ENCODE measurements around the gene SRI.
A peak's percentile ranks its signal among the peaks of the same experiment; 100 is the strongest.
"Not testable (repeated sequence)": the region's sequence is repeated elsewhere in the genome, so short reads cannot be mapped to it uniquely, and the experiment has no call there.

Gene SRI

DNA sequence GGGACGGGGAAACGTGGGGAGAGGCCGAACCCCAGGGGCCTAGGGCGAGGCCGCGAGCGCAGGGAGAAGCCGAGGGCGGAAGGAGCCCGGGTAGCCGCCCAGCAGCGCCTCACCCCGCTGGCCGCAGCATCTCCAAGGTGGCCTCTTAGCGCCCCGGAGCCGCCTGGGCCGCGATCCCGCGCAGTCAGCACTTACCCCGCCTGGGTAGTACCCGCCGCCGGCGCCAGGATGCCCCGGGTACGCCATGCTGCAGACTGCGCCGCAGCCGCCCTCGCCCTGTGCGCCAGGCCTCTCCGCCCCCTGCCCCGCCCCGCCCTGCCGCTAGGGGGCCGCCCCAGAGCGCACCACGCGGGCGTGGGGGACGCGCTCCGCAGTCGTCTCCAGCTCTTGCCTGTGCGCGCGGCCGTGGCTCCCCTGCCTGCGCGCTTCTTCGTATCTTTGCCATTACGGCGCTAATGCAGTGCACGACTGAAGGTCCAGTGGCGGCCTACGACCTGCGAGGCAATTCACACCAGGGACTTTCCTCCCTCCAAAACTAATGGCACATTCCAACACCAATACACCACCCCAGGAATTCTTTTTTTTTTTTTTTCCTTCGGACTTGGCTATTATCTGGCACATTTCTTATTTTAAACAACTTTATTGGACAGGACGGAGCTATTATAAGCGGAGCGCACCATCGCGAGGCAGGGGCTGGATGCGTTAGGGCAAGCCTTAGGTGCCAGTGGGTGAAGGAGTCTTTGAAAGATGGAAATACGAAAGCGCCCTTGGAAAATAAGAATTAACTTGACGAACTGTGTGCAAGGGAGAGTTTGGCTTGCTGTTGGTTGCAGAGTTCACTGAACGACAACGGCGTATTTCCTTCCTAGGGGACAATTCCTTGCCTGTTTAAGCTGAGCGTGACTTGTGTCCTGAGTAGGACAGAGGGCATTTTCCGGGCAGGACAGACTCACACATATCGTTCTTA lies at the start of gene SRI:
Gene SRI, minus strand, starts transcription at position 258 of the 967 bp plus-strand sequence. Its CDS starts 12 bp downstream, at position 246.
- peak; percentile 76 for DNase-seq

GRCh38 chr7:88269586-88269985 lies 49.7 kb upstream of the SRI start:
- DNase-seq = no peak

DNA sequence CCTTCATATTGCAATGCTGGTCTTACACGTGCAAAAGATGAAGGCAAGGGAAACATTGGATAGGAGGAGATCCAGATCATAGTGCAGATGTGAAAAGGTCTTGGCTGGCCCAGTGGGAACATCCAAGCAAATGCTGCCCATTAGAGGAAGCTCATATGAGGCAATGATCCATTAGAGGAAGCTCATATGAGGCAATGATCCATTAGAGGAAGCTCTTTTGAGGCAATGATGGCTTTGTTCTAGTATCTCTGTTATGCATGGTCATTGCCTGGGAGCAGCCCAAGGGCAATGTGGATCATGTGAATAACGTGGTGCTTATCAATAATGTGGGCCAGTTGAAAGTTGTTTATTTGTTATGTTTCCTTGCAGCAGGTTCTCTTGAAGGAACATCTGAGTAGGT lies 49.0 kb upstream of the SRI start:
- DNase-seq = no peak

- DNase-seq = no peak
Observed at GRCh38 chr7:88268051-88268450, 48.2 kb upstream of the SRI start.

DNA sequence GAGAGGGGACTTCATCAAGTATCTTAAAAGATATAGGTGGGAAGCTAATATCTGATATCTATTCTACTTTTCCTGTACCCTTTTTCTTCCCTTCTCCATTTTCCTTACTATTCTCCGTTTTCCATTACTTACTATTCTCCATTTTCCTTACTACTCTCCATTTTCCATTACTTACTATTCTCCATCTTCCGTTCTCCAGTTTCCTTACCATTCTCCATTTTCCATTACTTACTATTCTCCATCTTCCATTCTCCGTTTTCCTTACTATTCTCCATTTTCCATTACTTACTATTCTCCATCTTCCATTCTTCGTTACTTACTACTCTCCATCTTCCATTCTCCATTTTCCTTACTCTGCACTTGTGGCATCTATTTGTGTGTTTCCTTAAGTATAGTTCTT lies 47.6 kb upstream of the SRI start:
- DNase-seq = no peak

GRCh38 chr7:88264987-88265386 lies 45.1 kb upstream of the SRI start:
- DNase-seq = not testable (repeated sequence)

DNA sequence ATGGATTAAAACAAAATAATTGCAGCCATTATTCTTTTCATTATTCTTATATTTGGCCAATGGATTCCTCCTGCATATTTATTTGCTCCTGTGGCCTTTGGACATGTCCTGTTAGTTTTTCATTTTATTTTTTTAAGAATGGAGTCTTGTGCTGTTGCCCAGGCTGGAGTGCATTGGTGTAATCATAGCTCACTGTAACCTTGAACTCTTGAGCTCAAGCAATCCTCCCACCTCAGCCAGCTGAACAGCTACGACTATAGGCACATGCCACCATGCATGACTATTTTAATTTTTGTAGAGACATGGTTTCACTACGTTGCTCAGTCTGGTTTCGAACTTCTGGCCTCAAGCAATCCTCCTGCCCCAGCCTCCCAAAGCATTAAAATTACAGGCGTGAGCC lies 42.7 kb upstream of the SRI start:
- DNase-seq = no peak

GRCh38 chr7:88260719-88261118 lies 40.9 kb upstream of the SRI start:
- DNase-seq = no peak

GRCh38 chr7:88259656-88260380 lies 40.0 kb upstream of the SRI start:
- no peak for DNase-seq

DNA sequence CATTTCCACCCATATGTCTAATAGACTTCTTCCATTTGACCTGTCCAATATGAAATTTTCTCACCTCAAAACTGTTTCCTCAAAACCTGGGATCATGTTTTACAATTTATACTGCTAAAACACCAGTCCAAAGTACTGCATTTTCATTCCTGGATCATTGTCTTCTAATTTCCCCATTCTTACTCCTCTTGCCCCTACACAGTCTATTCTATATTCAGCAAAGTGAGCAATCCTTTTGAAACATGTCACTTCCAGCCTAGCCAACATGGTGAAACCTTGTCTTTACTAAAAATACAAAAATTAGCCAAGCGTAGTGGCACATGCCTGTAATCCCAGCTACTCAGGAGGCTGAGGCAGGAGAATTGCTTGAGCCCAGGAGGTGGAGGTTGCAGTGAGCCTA lies 38.5 kb upstream of the SRI start:
- not testable (repeated sequence) for DNase-seq

GRCh38 chr7:88256906-88257305 lies 37.1 kb upstream of the SRI start:
- no peak for DNase-seq

DNA sequence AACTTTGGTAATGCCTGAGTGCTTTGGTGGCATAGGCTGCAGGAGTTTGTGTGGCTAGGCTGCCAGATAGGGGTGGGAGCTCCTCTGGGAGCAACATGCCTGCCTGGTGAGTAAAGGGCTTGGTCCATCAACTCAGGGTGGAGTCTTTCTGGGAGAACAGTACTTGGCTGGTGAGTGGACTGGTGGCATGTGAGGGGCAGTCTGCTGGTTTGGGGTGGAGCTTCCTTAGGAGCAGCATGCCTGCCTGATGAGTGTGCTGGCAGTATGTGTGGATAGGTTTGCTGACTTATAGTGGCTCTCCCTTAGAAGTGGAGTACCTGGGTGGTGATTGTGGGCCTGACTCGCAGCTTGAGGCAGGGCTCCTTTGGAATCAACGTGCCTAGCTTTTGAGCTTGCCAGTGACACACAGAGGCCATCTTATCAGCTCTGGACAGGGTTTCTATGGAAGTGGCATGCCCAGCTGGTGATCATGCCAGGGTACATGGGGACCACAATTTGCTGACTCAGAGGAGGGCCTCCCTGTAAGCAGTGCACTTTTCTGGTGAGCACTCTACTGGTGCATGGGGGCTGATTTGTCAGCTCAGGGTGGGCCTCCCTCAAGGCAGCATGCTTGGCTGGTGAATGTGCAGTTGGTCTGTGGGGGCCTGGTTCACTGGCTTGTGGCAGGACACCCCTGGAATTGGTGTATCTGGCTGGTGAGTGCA lies 35.0 kb upstream of the SRI start:
- DNase-seq = no peak

GRCh38 chr7:88253640-88254039 lies 33.8 kb upstream of the SRI start:
- DNase-seq = no peak

GRCh38 chr7:88244258-88244657 lies 24.4 kb upstream of the SRI start:
- no peak for DNase-seq

GRCh38 chr7:88243345-88243909 lies 23.6 kb upstream of the SRI start:
- peak; percentile 37 for DNase-seq

DNA sequence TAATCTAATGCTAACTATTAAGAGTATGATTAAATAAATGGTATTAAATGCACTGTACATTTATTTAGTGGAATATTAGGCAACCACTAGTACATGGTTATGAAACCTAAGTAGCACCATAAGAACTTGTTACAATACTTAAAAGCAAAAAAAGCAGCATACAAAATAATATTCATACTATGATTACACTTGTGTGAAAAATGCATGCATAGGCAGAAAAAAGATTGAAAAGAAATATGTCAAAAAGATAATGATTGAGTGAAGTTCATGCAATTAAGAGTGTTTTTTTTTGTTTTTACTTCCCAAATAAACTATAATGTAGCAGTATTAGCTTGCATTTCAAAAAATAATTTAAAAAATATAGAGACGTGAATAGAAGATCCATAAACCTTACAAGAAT lies 20.0 kb upstream of the SRI start:
- DNase-seq = no peak

DNA sequence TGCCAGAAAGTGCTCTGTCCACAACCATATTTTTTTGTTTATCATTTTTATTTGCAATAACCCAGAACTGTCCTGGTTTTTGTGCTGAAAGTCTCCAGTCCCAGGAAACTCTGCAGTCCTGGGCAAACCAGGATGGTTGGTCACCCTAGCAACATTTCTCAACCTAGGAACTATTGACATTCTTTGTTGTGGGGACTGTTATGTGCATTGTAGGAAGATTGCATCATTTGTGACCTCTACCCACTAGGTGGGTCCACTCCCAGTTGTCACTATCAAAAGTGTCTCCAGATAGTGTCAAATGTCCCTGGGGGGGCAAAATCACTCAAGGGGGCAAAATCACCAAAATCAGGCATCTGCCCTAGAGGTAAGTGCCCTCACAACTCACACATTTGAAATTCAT lies 14.0 kb upstream of the SRI start:
- no peak for DNase-seq

DNA sequence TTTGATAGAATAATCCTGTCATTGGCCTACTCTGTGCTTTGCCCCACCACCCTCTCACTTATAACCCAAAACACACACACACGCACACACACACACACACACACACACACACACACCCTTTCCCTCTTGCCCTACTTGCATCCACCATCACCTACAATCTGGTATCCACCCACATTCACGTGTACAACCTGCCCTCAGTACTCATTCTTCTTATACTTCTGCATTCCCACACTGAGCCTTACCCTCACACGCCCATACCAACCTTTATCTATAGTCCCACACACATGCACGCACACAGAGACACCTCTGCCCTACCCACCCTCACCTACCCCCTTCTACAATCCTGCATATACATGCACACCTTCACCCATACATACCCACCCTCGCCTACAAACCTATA lies 10.8 kb upstream of the SRI start:
- no peak for DNase-seq

DNA sequence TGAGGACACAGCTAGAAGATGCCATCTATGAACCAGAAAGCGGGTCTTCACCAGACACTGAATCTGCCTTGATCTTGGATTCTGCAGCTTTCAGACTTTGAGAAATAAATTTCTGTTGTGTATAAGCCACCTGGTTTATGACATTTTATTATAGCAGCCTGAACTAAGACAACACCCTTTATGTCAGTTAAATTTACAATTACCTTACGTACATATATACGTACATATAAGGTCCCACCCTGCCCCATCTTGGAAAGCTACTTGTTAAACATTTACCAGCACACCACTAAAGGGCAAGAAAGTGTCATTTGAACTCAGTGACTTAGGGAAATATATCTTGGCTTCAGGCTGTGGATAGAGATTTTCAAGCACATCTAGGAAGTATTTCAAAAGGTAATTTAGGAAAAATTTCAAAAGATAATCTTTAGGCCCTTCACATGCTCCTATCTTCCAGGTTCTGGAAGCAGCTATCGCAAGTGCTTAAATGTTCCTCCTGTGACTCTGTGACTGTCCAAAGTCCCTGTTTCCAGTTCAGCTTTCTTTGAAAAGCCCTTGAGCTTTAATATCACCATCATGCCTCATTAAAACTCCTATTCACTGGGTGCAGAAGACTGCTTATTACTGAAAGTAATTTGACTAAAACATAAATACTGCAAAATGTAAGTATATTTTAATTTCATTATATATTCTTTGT lies 9.6 kb upstream of the SRI start:
- DNase-seq = no peak

- peak; percentile 66 for DNase-seq
Observed at GRCh38 chr7:88226886-88227516, 7.2 kb upstream of the SRI start.

DNA sequence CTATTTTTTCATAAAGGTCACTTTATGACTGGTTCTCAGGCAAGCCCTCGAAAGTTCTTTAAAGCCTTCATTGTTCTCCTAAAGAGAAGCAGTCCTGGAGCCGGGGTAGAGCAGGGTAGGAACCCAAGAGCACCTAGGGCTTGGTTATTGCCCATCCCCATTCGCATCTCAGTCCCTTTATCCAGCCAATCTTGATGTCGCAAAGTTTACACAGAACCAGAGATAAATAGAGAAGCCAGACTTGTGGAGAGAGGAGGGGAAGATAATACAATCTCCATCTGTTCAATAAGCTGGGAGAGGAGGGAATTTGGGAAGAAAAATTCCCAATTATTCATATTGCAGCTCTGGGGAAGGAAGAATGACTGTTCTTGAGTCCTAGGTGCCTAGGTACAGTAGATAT lies 6.4 kb upstream of the SRI start:
- DNase-seq = no peak

Measured in fibroblast of upper back skin (primary cell).